A549 (cell line): ENCODE results near the gene PYGO2. TPM values are rescaled to one million over a fixed set of nuclear protein-coding genes. Genes with fewer than 3 reads are reported as not detected.
A peak's percentile ranks its signal among the peaks of the same experiment; 100 is the strongest.

Experiments
- ATAC-seq, 2 experiments: fragments of 200-7000 bp in 1 of 2; fragments of >200 bp in 1 of 2; cut with Nextera tagmentation in 1 of 2; cut with Tn5 transposase in 1 of 2; 3 replicates each; pipeline versions ENCODE4 v1.8.0 to v1.9.1; 2018 to 2020; ENCODE audit warnings: mild to moderate bottlenecking in 1 of 2, moderate library complexity in 1 of 2
- CTCF ChIA-PET: fragments of 300-600 bp; sonication (Branson Sonifier 250); formaldehyde crosslinking; extraction: SDS; loops from one replicate; lab custom pipeline; 2021; ENCODE audit warnings: antibody characterized with exemption, inconsistent platforms; lab: Yijun Ruan, JAX
- POLR2A ChIA-PET: fragments of 350-600 bp; formaldehyde crosslinking; extraction: SDS; loops from one replicate; lab custom pipeline; 2021; ENCODE audit warnings: antibody characterized with exemption, inconsistent platforms; lab: Yijun Ruan, JAX
- DNase-seq, 2 experiments: peaks; one replicate each; pipeline versions ENCODE4 v3.0.0 to v3.0.0-alpha.2; 2011 to 2016; ENCODE audit warnings: low read depth in 1 of 2, low spot score in 1 of 2
- FAIRE-seq: peaks from 2 replicates; lab custom pipeline; 2011; peaks lifted over from hg19 to GRCh38; lab: Jason Lieb, UNC
- H3K27ac ChIP-seq, 2 experiments: fragments of >200 bp; sonication (Bioruptor Twin); formaldehyde crosslinking; 3 replicates each; pipeline ENCODE4 v1.5.1; 2016 to 2017
- H3K4me1 ChIP-seq: fragments of >200 bp; sonication (Bioruptor Twin); formaldehyde crosslinking; 3 replicates; pipeline ENCODE4 v1.6.1; 2016
- H3K4me2 ChIP-seq: fragments of >200 bp; sonication (Bioruptor Twin); formaldehyde crosslinking; 3 replicates; pipeline ENCODE4 v1.6.1; 2016
- H3K4me3 ChIP-seq: fragments of >200 bp; sonication (Bioruptor Twin); formaldehyde crosslinking; 3 replicates; pipeline ENCODE4 v1.5.1; 2016
- H3K9me3 ChIP-seq: fragments of >200 bp; sonication (Bioruptor Twin); formaldehyde crosslinking; 3 replicates; pipeline ENCODE4 v1.6.1; 2016
- BCL3 ChIP-seq: fragments of >200 bp; sonication (Bioruptor Twin); formaldehyde crosslinking; IDR thresholded peaks from 3 replicates; pipeline ENCODE4 v1.6.1; 2016
- CHD2 ChIP-seq: fragments of 150-350 bp; IDR thresholded peaks from 2 replicates; pipeline ENCODE4 v1.6.1; 2014; ENCODE audit warnings: low read length; ENCODE audit not compliant: partially characterized antibody
- E2F6 ChIP-seq: IDR thresholded peaks from 2 replicates; pipeline ENCODE4 v1.6.1; 2012; ENCODE audit warnings: low read depth, borderline replicate concordance
- ELK1 ChIP-seq: fragments of 150-350 bp; IDR thresholded peaks from 2 replicates; pipeline ENCODE4 v1.6.1; 2014; ENCODE audit warnings: low read depth, mild to moderate bottlenecking, low read length
- FOSB ChIP-seq: fragments of 250-450 bp; sonication (Bioruptor Pico); IDR thresholded peaks from 2 replicates; pipeline ENCODE4 v1.5.0; 2020; ENCODE audit warnings: mild to moderate bottlenecking, moderate library complexity
- FOSL2 ChIP-seq, 2 experiments: fragments of 450-650 bp in 1 of 2; fragments of >200 bp in 1 of 2; sonication (Bioruptor Twin) in 1 of 2; formaldehyde crosslinking; IDR thresholded peaks; 2 replicates each; pipeline versions ENCODE4 v1.5.0 to v1.6.1; 2016 to 2020; ENCODE audit warnings: mild to moderate bottlenecking in 1 of 2, moderate library complexity in 1 of 2
- GATA3 ChIP-seq: IDR thresholded peaks from 2 replicates; pipeline ENCODE4 v1.6.1; 2012; ENCODE audit warnings: borderline replicate concordance
- HOXA7 ChIP-seq: fragments of 250-450 bp; sonication (Bioruptor Pico); IDR thresholded peaks from 2 replicates; pipeline ENCODE4 v1.5.0; 2020; ENCODE audit warnings: mild to moderate bottlenecking, moderate library complexity
- HOXB13 ChIP-seq: fragments of 250-450 bp; sonication (Bioruptor Pico); IDR thresholded peaks from 2 replicates; pipeline ENCODE4 v1.5.0; 2020; ENCODE audit warnings: low read depth, mild to moderate bottlenecking, moderate library complexity
- HOXB5 ChIP-seq: fragments of 250-450 bp; sonication (Bioruptor Pico); IDR thresholded peaks from 2 replicates; pipeline ENCODE4 v1.5.0; 2020; ENCODE audit warnings: mild to moderate bottlenecking, moderate library complexity
- JUN ChIP-seq, 2 experiments: fragments of >200 bp; sonication (Bioruptor Twin); formaldehyde crosslinking; IDR thresholded peaks; 2 replicates in 1 of 2; 3 replicates in 1 of 2; pipeline ENCODE4 v1.6.1; 2016 to 2017
- JUNB ChIP-seq: fragments of >200 bp; sonication (Bioruptor Twin); formaldehyde crosslinking; IDR thresholded peaks from 2 replicates; pipeline ENCODE4 v1.6.1; 2016
- KDM1A ChIP-seq: fragments of 200-600 bp; sonication (generic); IDR thresholded peaks from 2 replicates; pipeline ENCODE4 v1.6.1; 2016; ENCODE audit warnings: low read depth, mild to moderate bottlenecking
- KDM5A ChIP-seq: fragments of 200-600 bp; sonication (generic); IDR thresholded peaks from 2 replicates; pipeline ENCODE4 v1.6.1; 2016; ENCODE audit warnings: antibody characterized with exemption, mild to moderate bottlenecking
- MAZ ChIP-seq: fragments of 150-350 bp; IDR thresholded peaks from 2 replicates; pipeline ENCODE4 v1.6.1; 2014; ENCODE audit warnings: antibody characterized with exemption, low read depth, low read length, borderline replicate concordance
- NPAS2 ChIP-seq: fragments of 250-450 bp; sonication (Bioruptor Pico); IDR thresholded peaks from 2 replicates; pipeline ENCODE4 v1.8.0; 2022; ENCODE audit warnings: mild to moderate bottlenecking, moderate library complexity, borderline replicate concordance
- PHF8 ChIP-seq: fragments of 200-600 bp; sonication (generic); IDR thresholded peaks from 2 replicates; pipeline ENCODE4 v1.6.1; 2016; ENCODE audit warnings: low read depth, mild to moderate bottlenecking, antibody characterized with exemption, moderate library complexity, borderline replicate concordance
- POLR2A ChIP-seq: IDR thresholded peaks from 2 replicates; pipeline ENCODE4 v1.6.1; 2012; ENCODE audit warnings: mild to moderate bottlenecking, low read length
- POLR2AphosphoS2 ChIP-seq: conservative IDR thresholded peaks from 2 replicates; pipeline ENCODE4 v1.6.1; 2012; ENCODE audit warnings: low read length, improper control_type of control experiment, inconsistent platforms
- RAD21 ChIP-seq, 2 experiments: fragments of >200 bp in 1 of 2; sonication (Bioruptor Twin) in 1 of 2; formaldehyde crosslinking in 1 of 2; IDR thresholded peaks in 1 of 2; conservative IDR thresholded peaks in 1 of 2; 2 replicates in 1 of 2; 3 replicates in 1 of 2; pipeline ENCODE4 v1.6.1; 2012 to 2018; ENCODE audit warnings: inconsistent platforms in 1 of 2
- RARB ChIP-seq: fragments of 250-450 bp; sonication (Bioruptor Pico); IDR thresholded peaks from 2 replicates; pipeline ENCODE4 v1.8.0; 2021; ENCODE audit warnings: mild to moderate bottlenecking, moderate library complexity
- RCOR1 ChIP-seq: fragments of 150-350 bp; IDR thresholded peaks from 2 replicates; pipeline ENCODE4 v1.6.1; 2014; ENCODE audit warnings: antibody characterized with exemption, low read length, low read depth
- RFX5 ChIP-seq: fragments of 450-650 bp; IDR thresholded peaks from 2 replicates; pipeline ENCODE4 v1.7.1; 2014; ENCODE audit warnings: antibody characterized with exemption, mild to moderate bottlenecking, moderate library complexity
- ZC3H11A ChIP-seq: fragments of 450-650 bp; IDR thresholded peaks from 2 replicates; pipeline ENCODE4 v1.6.1; 2014; ENCODE audit warnings: antibody characterized with exemption, mild to moderate bottlenecking
- WGBS: methylation state at CpG from one replicate; pipeline ENCODE4 v1.1.6; 2017; ENCODE audit errors: missing lambda C conversion rate; 5-methylcytosine and 5-hydroxymethylcytosine counted together
- polyA plus RNA-seq, 4 experiments: library from polyadenylated mRNA; depleted of rRNA in 3 of 4; stranded (reverse); fragments of >200 nt; fragmentation: RNase III in 1 of 4; extraction: RNeasy Plus Mini Kit Qiagen cat#74134 plus additional on column Dnase treatment in 1 of 4; gene quantifications; 2 replicates in 3 of 4; 3 replicates in 1 of 4; pipeline ENCODE4 v1.2.3, GENCODE V29; 2011 to 2017
- TF ChIP-seq, protein P1 (sequence below): IDR thresholded peaks from 2 replicates; pipeline ENCODE4 v1.6.1; 2012
- TF ChIP-seq, protein P2 (sequence below): fragments of >200 bp; sonication (Bioruptor Twin); formaldehyde crosslinking; IDR thresholded peaks from 2 replicates; pipeline ENCODE4 v1.6.1; 2016

The PYGO2 gene
- polyA plus RNA-seq, 2 of the 4 experiments (the other 2 are of a cell fraction): 18.3 to 24.6 TPM

DNA sequence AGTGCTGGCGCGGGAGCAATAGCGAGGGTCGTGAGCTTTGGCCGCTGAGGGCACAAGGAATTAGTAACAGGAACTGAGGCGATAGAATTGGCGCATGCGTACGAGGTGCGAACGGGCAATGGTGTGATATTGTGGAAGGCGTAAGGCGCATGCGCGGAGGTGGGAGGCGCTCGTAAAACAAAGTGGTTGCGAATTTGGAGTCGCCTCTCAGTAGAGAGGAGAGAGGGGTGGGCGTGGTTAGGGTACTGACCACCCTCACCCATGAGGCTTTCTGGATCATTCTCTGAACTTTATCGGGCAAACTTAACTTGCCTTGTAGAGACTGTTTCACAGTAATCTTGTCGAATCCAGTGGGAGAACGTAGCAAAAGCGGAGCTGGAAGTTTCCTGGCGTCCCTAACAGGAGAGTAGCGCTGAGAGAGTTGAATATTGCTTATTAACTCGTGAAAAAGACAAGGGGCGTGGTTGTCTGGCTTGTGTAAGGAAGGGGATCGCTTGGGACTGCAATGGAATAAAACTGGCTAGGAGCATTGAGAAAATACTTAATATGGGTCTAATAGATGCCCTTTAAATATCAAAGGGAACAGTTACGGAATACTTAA is 13.3 kb upstream of the PYGO2 start:
- TF ChIP-seq KDM5A: no peak; the same call in 1 of the 2 replicates
- TF ChIP-seq HOXB13 (CRISPR knock-in tag): peak; percentile 25; the same call in 1 of the 2 replicates
- 0 out of 3 replicates have a peak, but pooled peaks have one; percentile 56 for TF ChIP-seq BCL3
- no peak for TF ChIP-seq MAZ
- 0 out of 2 replicates have a peak, but pooled peaks have one; percentile 8 for TF ChIP-seq GATA3
- peak; percentile 45; the same call in 1 of the 2 replicates for TF ChIP-seq FOSB (CRISPR knock-in tag)
- TF ChIP-seq POLR2A: peak; percentile 26
- 0 out of 2 replicates have a peak, but pooled peaks have one; percentile 21 for TF ChIP-seq PHF8
- TF ChIP-seq JUN (IDR thresholded peaks at IDR 0.05): peak; percentile 33 to 35; a peak in 1 of 5 replicates
- TF ChIP-seq, protein P1, sequence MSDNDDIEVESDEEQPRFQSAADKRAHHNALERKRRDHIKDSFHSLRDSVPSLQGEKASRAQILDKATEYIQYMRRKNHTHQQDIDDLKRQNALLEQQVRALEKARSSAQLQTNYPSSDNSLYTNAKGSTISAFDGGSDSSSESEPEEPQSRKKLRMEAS: peak; percentile 83
- Histone ChIP-seq H3K9me3 (no peaks in the 10 kb centered on the region), H3K4me3 (peak overlapping the region; percentile 52), H3K4me1 (peaks cover 37% of the 10 kb centered on the region), H3K27ac (peak overlapping the region; percentile 79 to 98), H3K4me2 (peak overlapping the region; percentile 72)
- FAIRE-seq: peak; percentile 13
- peak; percentile 11 to 39; a peak in 5 of 6 replicates for ATAC-seq
- peak; percentile 94 to 98 for DNase-seq
- WGBS: 2% methylated on average over 30 of the region's 30 CpGs
- ChIA-PET POLR2A (interaction anchor here (1.1 to 6.3 kb wide), 9 partner anchors 9 to 160 kb away, joined by 3 to 91 read pairs (median 23); partner anchors contain the start of genes FLAD1, LENEP, PBXIP1 and PYGO2), CTCF (interaction anchor here (1.0 kb wide), 1 partner anchor 110 kb away, joined by 3 read pairs; no protein-coding TSS in a partner anchor)

GRCh38 chr1:154974102-154974807 is 12.7 kb upstream of the PYGO2 start, which contains the start of gene CKS1B:
CKS1B (plus strand) TSS chr1:154974681; CDS start chr1:154974746, 65 bp downstream.
- DNase-seq: peak; percentile 99 to 100
- FAIRE-seq: peak; percentile 46
- ChIA-PET POLR2A (interaction anchor here (0.6 to 6.3 kb wide), 18 partner anchors 9 to 379 kb away, joined by 3 to 91 read pairs (median 8); partner anchors contain the start of genes ADAM15, FLAD1, LENEP and PBXIP1), CTCF (no interaction called here)
- Histone ChIP-seq H3K4me2 (peak within 1 kb of the TSS; percentile 99), H3K9me3 (no peaks in the 10 kb centered on the region), H3K4me3 (peak within 1 kb of the TSS; percentile 65), H3K4me1 (peaks cover 37% of the 10 kb centered on the region), H3K27ac (peak within 1 kb of the TSS; percentile 98 to 100)
- ATAC-seq: peak; percentile 65 to 77
- WGBS: under 1% methylated on average over 47 of the region's 47 CpGs
- TF ChIP-seq RFX5 (peak; percentile 72; the same call in 1 of the 2 replicates), ELK1 (no peak), POLR2AphosphoS2 (no peak), HOXA7 (CRISPR knock-in tag) (peak; percentile 89), RCOR1 (no peak), JUNB (0 out of 2 replicates have a peak, but pooled peaks have one; percentile 11), RARB (CRISPR knock-in tag) (no peak; the same call in 1 of the 2 replicates), POLR2A (peak; percentile 24; the same call in 1 of the 2 replicates), FOSB (CRISPR knock-in tag) (peak; percentile 91), ZC3H11A (no peak), KDM1A (no peak), FOSL2 (IDR thresholded peaks at IDR 0.05) (peak; percentile 54; the same call in 1 of the 2 replicates), FOSL2 (CRISPR knock-in tag; IDR thresholded peaks at IDR 0.05) (peak; percentile 91), CHD2 (peak; percentile 28), HOXB5 (CRISPR knock-in tag) (peak; percentile 71; the same call in 1 of the 2 replicates), RAD21 (conservative IDR thresholded peaks at IDR 0.05 in 1 of 2, IDR thresholded peaks at IDR 0.05 in 1 of 2) (no peak), E2F6 (peak; percentile 85), BCL3 (0 out of 3 replicates have a peak, but pooled peaks have one; percentile 67), NPAS2 (CRISPR knock-in tag) (no peak)
- TF ChIP-seq, protein P2, sequence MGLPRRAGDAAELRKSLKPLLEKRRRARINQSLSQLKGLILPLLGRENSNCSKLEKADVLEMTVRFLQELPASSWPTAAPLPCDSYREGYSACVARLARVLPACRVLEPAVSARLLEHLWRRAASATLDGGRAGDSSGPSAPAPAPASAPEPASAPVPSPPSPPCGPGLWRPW: no peak
- TF ChIP-seq, protein P1: peak; percentile 96
